Nephron progenitor cell (in vitro differentiated cells): ENCODE data around the gene PLA2G15.
A peak's percentile ranks its signal among the peaks of the same experiment; 100 is the strongest.

Experiments used
- DNase-seq: peaks from one replicate; pipeline ENCODE4 v3.0.0; 2021
- H3K27ac Mint-ChIP-seq: 2 replicates; pipeline ENCODE4 v1.8.0; 2021; ENCODE audit warnings: mild to moderate bottlenecking, moderate library complexity, mixed read lengths
- H3K27me3 Mint-ChIP-seq: 2 replicates; pipeline ENCODE4 v1.8.0; 2021; ENCODE audit warnings: mild to moderate bottlenecking, low read depth, mixed read lengths; ENCODE audit not compliant: poor library complexity
- H3K36me3 Mint-ChIP-seq: 2 replicates; pipeline ENCODE4 v1.8.0; 2021; ENCODE audit warnings: low read depth, mixed read lengths
- H3K4me1 Mint-ChIP-seq: 2 replicates; pipeline ENCODE4 v1.8.0; 2021; ENCODE audit warnings: mixed read lengths
- H3K4me3 Mint-ChIP-seq: 2 replicates; pipeline ENCODE4 v1.8.0; 2021; ENCODE audit warnings: mild to moderate bottlenecking, moderate library complexity, mixed read lengths
- H3K9me3 Mint-ChIP-seq: 2 replicates; pipeline ENCODE4 v1.8.0; 2021; ENCODE audit warnings: mild to moderate bottlenecking, moderate library complexity, mixed read lengths
- CTCF ChIP-seq: fragments of 200-600 bp; sonication (generic); IDR thresholded peaks from 2 replicates; pipeline ENCODE4 v1.5.0; 2021; ENCODE audit warnings: antibody characterized with exemption

PLA2G15 gene

DNA sequence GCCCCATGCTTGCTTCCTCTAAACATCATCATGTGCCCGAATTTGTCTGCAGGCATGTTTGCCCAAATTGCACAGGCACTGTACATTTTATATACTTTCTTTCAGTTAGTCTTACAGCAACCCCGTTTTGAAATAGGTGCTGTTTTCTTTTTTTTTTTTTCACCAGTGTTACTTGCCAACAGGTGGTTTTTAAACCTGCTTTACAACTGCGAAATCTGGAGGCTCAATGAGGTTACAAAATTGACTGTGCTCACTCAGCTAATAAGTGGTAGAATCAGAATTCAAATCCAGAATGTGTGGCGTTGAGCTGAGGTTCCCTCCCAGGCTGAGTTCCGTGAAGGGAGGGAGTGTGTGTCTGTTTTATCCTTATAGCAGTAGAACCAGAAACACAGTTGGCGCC, 5.8 kb downstream of the PLA2G15 start:
- Mint-ChIP-seq H3K4me3 (no peak overlapping the region), H3K9me3 (no peaks in the 10 kb centered on the region)
- TF ChIP-seq CTCF: no peak

DNA sequence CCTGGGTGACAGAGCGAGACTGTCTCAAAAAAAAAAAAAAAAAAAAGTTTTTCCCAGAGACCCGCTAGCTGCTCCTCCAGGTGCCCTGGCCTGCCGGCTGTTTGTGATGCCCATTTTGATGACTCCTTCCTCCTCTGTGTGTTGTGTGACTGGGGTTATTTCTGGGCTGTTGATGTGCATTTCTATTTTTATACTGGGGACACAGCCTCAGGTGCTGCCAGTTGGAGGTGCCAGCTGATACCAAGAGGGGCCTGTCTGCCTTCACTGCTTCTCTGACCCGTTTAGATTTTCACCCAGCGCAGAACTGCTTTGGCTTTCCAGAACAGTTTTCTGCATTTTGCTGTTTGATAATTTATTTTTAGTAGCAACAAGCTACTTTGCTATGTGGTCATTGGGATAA, 6.7 kb downstream of the PLA2G15 start:
- no peak for TF ChIP-seq CTCF
- H3K9me3 Mint-ChIP-seq: no peaks in the 10 kb centered on the region
- peaks cover 19% of the 10 kb centered on the region for H3K36me3 Mint-ChIP-seq
- H3K4me1 Mint-ChIP-seq: peaks cover 5% of the 10 kb centered on the region
- DNase-seq: no peak
- H3K27me3 Mint-ChIP-seq: peaks cover 3% of the 10 kb centered on the region
- H3K4me3 Mint-ChIP-seq: no peak overlapping the region
- H3K27ac Mint-ChIP-seq: no peak overlapping the region

More for the DNA sequence above, 5.8 kb downstream of the PLA2G15 start:
- Mint-ChIP-seq H3K27ac (no peak overlapping the region), H3K27me3 (peaks cover 8% of the 10 kb centered on the region), H3K36me3 (peaks cover 19% of the 10 kb centered on the region), H3K4me1 (peaks cover 14% of the 10 kb centered on the region)
- no peak for DNase-seq

- H3K4me1 Mint-ChIP-seq: peaks cover 8% of the 10 kb centered on the region
- H3K27me3 Mint-ChIP-seq: peaks cover 3% of the 10 kb centered on the region
- DNase-seq: no peak
- no peak for TF ChIP-seq CTCF
- no peaks in the 10 kb centered on the region for H3K9me3 Mint-ChIP-seq
- H3K4me3 Mint-ChIP-seq: no peak overlapping the region
- H3K36me3 Mint-ChIP-seq: peaks cover 19% of the 10 kb centered on the region
- H3K27ac Mint-ChIP-seq: no peak overlapping the region
Measured at GRCh38 chr16:68252383-68252782, 7.2 kb downstream of the PLA2G15 start.

DNA sequence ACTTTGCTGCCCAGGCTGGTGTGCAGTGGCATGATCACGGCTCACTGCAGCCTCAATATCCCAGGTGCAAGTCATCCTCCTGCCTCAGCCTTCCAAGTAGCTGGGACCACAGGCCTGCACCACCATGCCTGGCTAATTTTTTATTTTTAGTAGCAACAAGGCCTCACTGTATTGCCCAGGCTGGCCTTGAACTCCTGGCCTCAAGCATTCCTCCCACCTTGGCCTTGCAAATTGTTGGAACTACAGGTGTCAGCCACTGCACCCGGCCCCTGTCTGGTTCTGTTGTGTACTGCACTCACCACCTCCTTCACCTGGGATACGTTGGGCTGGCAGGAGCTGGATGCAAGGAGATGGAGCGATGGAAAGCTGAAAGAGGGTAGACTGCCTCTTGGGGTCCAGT, 8.5 kb downstream of the PLA2G15 start:
- Mint-ChIP-seq H3K4me3 (no peak overlapping the region), H3K4me1 (peaks cover 17% of the 10 kb centered on the region), H3K9me3 (no peaks in the 10 kb centered on the region), H3K36me3 (peaks cover 25% of the 10 kb centered on the region), H3K27ac (no peak overlapping the region), H3K27me3 (peaks cover 3% of the 10 kb centered on the region)
- TF ChIP-seq CTCF: no peak
- DNase-seq: no peak

DNA sequence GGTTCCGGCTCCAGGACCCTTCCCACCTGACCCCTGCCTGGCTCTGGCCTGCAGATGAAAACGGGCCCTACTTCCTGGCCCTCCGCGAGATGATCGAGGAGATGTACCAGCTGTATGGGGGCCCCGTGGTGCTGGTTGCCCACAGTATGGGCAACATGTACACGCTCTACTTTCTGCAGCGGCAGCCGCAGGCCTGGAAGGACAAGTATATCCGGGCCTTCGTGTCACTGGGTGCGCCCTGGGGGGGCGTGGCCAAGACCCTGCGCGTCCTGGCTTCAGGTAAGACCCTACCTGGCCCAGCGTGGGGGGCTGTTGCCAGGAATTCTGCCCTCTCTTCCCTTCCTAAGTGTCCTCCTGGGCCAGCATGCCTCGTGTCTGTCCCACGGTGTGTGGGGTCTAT, 10.5 kb downstream of the PLA2G15 start:
- peaks cover 14% of the 10 kb centered on the region for H3K36me3 Mint-ChIP-seq
- TF ChIP-seq CTCF: no peak
- H3K27ac Mint-ChIP-seq: no peak overlapping the region
- no peak for DNase-seq
- H3K9me3 Mint-ChIP-seq: no peaks in the 10 kb centered on the region
- H3K4me1 Mint-ChIP-seq: peaks cover 18% of the 10 kb centered on the region
- no peak overlapping the region for H3K4me3 Mint-ChIP-seq
- H3K27me3 Mint-ChIP-seq: peaks cover 3% of the 10 kb centered on the region

- peaks cover 4% of the 10 kb centered on the region for H3K27me3 Mint-ChIP-seq
- peak overlapping the region; percentile 97 for H3K27ac Mint-ChIP-seq
- H3K4me3 Mint-ChIP-seq: no peak overlapping the region
- DNase-seq: no peak
- no peaks in the 10 kb centered on the region for H3K9me3 Mint-ChIP-seq
- peaks cover 6% of the 10 kb centered on the region for H3K36me3 Mint-ChIP-seq
- no peak for TF ChIP-seq CTCF
- peaks cover 18% of the 10 kb centered on the region for H3K4me1 Mint-ChIP-seq
Measured at GRCh38 chr16:68257251-68257905, 12.2 kb downstream of the PLA2G15 start.
